HG03060 (cell line): ENCODE measurements around the gene P2RY6.

Experiments
- ATAC-seq: cut with Tn5 transposase; IDR thresholded peaks from one replicate; pipeline ENCODE4 v1.9.1; 2021; ENCODE audit warnings: low read depth, moderate number of reproducible peaks; ENCODE audit not compliant: unreplicated experiment

P2RY6 gene

DNA sequence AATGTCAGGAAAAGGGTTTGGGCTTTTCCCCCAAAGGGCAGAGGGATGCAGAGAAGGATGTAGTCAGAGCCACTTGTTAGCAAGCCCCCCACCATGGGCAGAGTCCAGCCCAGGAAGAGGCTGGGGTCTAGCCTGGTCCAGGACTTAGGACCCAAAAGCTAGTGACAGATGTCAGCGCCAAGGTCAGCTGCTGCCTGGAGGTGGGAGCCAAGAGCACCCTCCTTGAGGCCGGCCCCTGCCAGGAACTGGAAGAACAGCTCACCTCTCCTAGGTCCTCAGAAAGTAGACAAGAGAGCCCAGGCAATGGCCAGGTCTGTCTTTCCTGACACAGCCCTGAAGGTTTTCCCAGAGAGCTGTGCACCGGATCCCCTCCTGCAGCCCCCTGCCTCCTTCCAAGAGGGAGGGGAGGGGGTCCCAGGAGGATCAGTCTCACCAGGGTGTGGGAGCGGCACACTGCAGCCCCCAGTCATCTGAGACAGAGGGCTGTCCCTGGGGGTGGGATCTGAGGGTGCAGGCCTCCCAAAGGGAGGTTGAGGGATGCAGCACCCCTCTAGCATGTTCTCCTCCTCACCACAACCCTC lies 21.3 kb downstream of the P2RY6 start:
- ATAC-seq: no peak

- no peak for ATAC-seq
Observed at GRCh38 chr11:73294604-73295003, 22.5 kb downstream of the P2RY6 start.

DNA sequence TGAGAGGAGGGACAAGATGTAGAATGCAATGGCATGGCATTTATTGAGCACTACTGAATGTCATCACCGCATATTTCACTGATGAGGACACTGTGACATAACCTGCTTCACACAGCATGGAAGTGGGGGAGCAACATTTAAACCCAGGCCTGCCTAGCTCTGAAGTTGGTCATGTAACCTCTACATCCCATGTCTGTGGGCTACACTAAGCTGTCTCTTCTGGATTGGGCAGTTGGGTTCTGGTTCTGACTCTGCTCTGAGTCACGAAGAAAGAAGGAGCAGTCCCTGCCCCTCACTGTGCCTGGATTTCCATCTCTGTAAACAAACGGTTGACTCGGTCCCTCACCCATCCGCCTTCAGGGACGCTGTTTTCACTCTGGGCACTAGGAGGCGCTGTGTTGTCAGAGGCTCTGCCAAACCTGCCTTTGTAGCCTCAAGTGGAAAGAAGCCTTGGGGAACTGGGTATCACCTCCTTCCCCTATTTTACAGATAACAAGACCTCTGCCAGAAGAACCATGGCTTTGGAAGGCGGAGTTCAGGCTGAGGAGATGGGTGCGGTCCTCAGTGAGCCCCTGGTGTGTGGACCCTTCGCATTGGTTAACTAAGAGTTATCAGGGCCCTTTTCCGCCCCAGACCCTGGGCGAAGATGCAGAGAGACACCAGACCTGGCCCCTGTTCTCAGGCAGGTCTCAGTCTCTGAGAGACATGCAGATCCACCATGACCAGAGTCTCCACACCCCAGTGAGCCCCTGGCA lies 23.3 kb downstream of the P2RY6 start:
- no peak for ATAC-seq

- ATAC-seq: no peak
Observed at GRCh38 chr11:73295996-73296318, 23.8 kb downstream of the P2RY6 start.

GRCh38 chr11:73296501-73297230 lies 24.5 kb downstream of the P2RY6 start:
- ATAC-seq: no peak

DNA sequence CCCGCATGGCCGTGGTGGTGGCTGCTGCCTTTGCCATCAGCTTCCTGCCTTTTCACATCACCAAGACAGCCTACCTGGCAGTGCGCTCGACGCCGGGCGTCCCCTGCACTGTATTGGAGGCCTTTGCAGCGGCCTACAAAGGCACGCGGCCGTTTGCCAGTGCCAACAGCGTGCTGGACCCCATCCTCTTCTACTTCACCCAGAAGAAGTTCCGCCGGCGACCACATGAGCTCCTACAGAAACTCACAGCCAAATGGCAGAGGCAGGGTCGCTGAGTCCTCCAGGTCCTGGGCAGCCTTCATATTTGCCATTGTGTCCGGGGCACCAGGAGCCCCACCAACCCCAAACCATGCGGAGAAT lies 25.1 kb downstream of the P2RY6 start:
- no peak for ATAC-seq

- ATAC-seq: no peak
Observed at GRCh38 chr11:73297702-73298101, 25.6 kb downstream of the P2RY6 start.

DNA sequence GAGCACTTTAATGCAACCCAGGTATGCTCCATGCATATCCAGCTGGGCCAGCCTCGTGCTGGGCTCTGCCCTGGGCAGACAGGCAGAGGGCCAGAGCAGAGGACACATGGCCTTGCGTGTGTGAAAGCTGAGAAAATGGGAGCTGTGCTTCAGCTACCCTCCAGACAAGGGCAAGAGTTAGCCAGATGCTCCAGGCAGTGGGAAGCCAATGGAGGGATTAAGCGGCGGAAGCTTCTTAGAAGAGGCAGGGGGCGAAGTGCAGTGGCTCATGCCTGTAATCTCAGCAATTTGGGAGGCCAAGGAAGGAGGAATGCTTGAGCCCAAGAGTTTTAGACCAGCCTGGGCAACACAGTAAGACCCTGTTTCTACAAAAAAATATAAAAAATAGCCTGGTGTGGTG lies 26.1 kb downstream of the P2RY6 start:
- no peak for ATAC-seq

GRCh38 chr11:73299751-73300150 lies 27.6 kb downstream of the P2RY6 start:
- ATAC-seq: no peak

- ATAC-seq: no peak
Observed at GRCh38 chr11:73306069-73306841, 34.1 kb downstream of the P2RY6 start.

GRCh38 chr11:73306977-73307322 lies 34.8 kb downstream of the P2RY6 start:
- ATAC-seq: no peak

- ATAC-seq: peak; percentile 44
Observed at GRCh38 chr11:73307323-73308002, 35.3 kb downstream of the P2RY6 start.

- no peak for ATAC-seq
Observed at GRCh38 chr11:73308003-73308960, 36.1 kb downstream of the P2RY6 start, which contains the start of gene ARHGEF17. Gene ARHGEF17 (plus strand): TSS chr11:73308276. CDS start chr11:73308639, 363 bp downstream.

GRCh38 chr11:73308961-73309919 lies 37.1 kb downstream of the P2RY6 start:
- no peak for ATAC-seq

- no peak for ATAC-seq
Observed at GRCh38 chr11:73310076-73310475, 37.9 kb downstream of the P2RY6 start.

- ATAC-seq: no peak
Observed at GRCh38 chr11:73310661-73311393, 38.7 kb downstream of the P2RY6 start.

GRCh38 chr11:73311394-73311869 lies 39.3 kb downstream of the P2RY6 start:
- no peak for ATAC-seq

DNA sequence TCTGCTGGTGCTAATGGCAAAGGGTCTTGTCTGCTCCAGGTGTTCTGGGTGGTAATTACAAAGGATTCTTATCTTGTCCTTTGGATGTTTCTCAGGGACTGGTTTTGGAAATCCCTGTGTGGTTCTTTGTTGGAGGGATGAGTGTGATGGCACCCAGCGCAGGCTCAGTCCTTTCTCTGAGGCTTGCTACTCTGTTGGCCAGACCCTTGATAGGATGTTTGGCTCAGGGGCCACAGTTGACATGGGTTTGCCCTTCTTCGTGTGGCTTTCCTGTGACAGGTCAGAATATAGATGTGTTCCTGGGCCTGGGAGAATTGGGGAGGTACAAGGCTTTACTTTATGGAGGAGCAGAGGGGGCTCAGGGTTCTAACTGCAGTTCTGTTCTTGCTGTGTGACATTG lies 39.9 kb downstream of the P2RY6 start:
- ATAC-seq: no peak
